Stimulated activated CD8-positive, alpha-beta memory T cell treated with anti-CD3 and anti-CD28 coated beads, Interleukin-15, amount 100 ng/mL, for 4 hours (primary cell): ENCODE data around the gene SNED1.

Experiments used
- DNase-seq, 2 donors: peaks; one replicate each; pipeline ENCODE4 v3.0.0-alpha.2; 2020; ENCODE audit warnings: low read depth in 2 of 2

The SNED1 gene

GRCh38 chr2:240992572-240993291 is 5.7 kb upstream of the SNED1 start:
- no peak for DNase-seq

- DNase-seq, result no peak
Observed at GRCh38 chr2:240993446-240994170, 4.8 kb upstream of the SNED1 start.

GRCh38 chr2:240994171-240994896 is 4.1 kb upstream of the SNED1 start:
- DNase-seq, result no peak

- no peak for DNase-seq
Observed at GRCh38 chr2:240995041-240996021, 3.1 kb upstream of the SNED1 start.

GRCh38 chr2:240996161-240996833 is 2.1 kb upstream of the SNED1 start:
- no peak for DNase-seq

- no peak for DNase-seq
Observed at GRCh38 chr2:240996834-240997140, 1.6 kb upstream of the SNED1 start.

DNA sequence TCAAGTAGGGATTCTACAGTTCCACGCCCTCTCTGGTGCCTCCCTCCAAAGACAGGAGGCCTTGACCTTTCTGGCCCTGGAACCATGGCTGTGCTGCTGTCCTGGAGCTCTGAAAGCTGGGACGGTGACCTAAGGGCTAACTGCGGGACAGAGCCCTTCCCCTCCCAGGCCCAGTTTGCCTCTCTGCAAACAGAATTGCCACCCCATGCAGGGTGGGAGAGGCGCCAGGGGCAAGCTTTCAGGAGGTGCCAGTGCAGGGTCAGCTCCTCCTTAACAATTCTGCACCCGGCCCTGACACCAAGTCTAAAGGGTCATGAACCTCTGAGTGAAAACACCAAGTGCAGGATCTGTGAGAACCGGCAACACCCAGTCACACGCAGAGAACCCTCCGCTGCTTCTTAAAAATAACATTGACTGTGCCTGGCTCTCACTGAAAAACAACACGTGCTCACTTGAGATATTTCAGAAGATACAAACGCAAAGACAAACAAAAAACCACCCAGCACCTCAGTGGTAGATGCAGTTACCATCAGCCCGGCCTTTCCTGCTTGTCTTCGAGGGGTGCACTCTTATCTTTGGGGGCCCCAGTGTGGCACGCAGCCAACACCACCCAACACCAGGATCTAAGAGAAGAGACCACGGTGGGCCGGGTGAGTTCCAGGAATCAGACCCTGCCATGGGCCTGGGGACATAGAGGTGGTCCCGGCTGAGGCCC is 1.1 kb upstream of the SNED1 start:
- DNase-seq, result no peak

DNA sequence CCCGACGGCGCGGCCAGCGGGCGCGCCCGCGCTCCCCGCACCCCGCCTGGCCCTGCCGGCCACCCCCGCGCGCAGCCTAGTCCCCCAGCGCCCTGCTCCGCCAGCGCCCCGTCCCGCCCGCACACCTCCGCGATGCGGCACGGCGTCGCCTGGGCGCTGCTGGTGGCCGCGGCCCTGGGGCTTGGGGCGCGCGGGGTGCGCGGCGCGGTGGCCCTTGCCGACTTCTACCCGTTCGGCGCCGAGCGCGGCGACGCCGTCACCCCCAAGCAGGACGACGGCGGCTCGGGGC is 232 bp downstream of the SNED1 start:
- no peak for DNase-seq

DNA sequence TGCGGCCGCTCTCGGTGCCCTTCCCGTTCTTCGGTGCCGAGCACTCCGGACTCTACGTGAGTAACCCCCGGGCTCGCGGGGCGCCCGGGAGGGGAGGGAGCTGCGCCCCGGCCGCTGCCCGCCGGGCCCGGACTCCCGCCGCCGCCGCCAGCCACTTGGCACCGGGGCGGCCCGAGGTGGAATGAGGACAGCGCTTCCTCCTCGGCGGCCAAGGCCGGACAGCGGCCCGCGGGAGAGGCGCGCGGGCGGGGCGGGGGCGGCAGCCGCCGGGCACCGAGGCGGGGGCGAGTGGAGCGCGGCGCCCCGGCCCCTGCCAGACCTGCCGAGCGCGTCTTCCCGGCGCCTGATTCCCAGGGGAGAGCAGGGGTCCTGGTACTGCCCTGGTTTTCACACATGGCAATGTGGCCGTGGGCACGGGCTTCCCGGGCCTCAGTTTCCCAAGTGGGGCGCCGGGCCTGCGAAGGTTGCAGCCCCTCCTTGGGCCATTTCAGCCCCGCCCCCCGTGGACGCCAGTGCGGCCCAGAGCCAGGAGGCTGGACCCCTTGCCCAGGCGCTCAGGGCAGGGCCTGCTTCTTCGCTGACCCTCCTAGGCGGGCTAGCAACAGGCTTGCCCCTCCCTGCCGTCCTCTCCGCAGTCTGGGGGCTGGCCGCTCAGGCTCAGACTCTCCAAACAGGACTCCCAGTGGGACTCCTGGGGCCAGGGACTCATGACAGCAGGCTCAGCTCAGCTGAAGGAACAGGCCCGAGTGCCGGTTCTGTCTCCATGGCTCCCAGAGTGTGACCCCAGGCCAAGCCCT is 775 bp downstream of the SNED1 start:
- DNase-seq, result no peak

GRCh38 chr2:240999873-241000541 is 1.6 kb downstream of the SNED1 start:
- DNase-seq, result no peak

- no peak for DNase-seq
Observed at GRCh38 chr2:241000831-241001321, 2.5 kb downstream of the SNED1 start.

GRCh38 chr2:241001413-241002274 is 3.2 kb downstream of the SNED1 start:
- no peak for DNase-seq

DNA sequence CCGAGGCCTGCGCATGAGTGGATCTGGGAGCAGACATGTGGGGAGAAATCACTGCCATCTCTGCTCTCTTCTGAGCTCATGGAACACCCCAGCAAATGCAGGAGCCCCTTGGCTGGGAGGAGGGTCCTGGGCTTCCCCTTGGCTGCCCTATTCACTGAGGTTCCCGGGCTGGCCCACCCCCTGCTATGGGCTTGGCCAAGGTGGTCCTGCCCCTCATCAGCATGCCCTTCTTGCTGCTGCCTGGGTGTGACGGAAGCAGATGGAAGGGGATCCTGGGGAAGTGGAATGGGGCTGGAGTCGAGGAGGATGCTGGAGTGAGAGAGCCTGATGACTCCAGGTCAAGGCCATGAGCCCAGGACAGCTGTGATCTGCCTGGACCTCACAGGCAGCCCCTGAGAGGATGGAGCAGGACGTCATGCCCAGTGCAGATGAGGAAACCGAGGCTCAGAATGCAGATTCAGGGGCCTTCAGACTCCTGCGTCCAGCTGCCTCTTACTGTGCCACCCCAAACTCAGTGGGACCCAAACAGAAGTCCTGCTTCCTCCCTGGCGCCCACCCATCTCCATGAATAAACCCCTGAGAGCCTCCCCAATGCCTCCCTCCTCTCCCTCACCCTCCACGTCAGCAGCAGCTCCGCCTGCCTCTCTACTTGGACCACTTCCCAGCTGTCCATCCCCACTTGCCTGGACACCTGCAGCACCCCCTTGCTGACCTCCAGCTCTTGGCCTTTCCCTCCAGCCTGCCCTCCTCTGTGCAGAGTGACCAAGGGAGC is 4.0 kb downstream of the SNED1 start:
- no peak for DNase-seq

- no peak for DNase-seq
Observed at GRCh38 chr2:241003047-241003360, 4.6 kb downstream of the SNED1 start.

GRCh38 chr2:241003369-241003768 is 5.0 kb downstream of the SNED1 start:
- DNase-seq, result no peak

GRCh38 chr2:241003830-241004564 is 5.6 kb downstream of the SNED1 start:
- no peak for DNase-seq

DNA sequence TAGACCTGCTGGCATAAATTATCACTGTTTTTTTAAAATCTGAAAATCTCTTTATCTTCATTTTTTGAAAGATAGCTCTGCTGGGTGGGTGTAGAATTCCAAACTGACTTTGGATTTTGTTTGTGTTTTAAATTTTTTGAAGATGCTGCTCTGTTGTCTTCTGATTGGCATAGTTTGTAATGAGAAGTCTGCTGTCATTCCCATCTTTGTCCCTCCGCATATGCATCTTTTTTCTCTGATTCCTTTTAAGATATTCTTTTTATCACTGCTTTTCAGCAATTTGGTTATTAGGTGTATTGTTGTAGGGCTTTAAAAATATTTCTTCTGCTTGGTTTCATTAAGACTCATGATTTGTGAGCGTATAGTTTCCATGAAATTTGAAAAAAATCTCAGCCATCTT is 7.2 kb downstream of the SNED1 start:
- DNase-seq, result no peak
